HG03280 (cell line): ENCODE measurements around the gene FNIP2.
"Not testable (repeated sequence)": the region's sequence is repeated elsewhere in the genome, so short reads cannot be mapped to it uniquely, and the experiment has no call there.

Experiments used
- ATAC-seq: cut with Tn5 transposase; IDR thresholded peaks from one replicate; pipeline ENCODE4 v1.9.1; 2021; ENCODE audit warnings: mild to moderate bottlenecking, moderate library complexity; ENCODE audit not compliant: unreplicated experiment

FNIP2 gene

DNA sequence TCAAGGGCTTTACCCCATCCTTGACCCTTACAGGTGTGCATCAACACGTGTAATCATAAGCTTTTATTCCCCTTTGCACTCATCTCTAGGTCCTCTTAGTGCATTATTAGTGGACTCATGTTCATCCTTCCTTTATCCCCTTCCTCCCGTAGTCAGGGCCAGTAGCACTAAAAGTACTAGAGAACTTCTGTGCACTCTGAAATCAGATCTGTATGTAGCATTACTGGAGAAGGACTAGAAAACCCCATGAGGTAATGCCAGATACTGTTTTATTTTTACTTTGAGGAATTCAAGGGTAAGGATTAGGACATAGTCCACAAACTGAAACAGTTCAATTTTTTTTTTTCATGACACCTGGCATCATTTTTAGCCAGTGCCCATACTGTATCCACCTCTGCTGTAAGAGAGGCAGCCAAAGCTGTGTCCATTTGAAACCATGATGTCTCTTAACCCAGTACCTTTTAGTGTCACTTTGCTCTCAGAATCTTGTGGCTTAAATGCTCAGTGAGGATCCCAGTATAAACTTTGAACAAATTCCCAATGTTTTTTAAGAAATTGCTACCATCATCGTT is 134.7 kb downstream of the FNIP2 start:
- ATAC-seq, result no peak

DNA sequence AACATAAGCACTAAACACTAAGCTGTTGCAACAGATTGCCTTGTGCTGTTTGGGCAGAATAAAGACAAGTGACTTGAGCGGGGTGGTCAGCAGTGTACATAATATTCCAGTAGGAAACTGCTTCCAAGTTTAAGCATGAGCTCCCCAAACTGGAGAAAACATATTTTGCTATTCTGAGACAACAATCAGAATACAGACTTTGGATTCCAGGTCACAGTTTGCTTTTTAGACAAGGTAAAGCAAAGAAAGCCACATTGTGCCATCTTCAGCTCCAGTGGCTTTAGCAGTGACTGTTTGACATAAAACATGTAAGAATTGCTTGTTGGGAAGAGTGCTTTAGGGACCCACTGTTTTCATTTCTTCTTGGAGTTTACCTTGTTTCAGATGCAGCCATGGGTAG is 136.0 kb downstream of the FNIP2 start:
- ATAC-seq, result no peak

DNA sequence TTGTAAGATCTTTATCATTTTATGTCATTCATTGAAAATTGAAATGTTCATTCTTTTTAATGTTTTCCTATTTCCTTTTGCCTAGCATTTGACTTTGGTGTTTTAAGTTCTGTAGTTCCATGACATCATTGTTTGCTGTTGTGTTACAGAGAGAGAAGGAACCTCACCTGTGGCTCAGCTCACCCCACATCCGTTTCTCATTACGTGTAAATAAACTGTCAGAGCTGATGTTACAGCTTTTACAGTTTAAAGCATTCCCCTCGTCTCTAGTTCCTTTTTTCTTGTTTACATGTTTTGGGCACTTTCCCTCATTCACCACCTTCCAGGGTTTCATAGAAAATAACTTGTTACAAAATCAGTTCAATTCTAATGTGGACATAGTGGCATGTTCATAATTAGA is 137.2 kb downstream of the FNIP2 start:
- peak; percentile 78 for ATAC-seq

DNA sequence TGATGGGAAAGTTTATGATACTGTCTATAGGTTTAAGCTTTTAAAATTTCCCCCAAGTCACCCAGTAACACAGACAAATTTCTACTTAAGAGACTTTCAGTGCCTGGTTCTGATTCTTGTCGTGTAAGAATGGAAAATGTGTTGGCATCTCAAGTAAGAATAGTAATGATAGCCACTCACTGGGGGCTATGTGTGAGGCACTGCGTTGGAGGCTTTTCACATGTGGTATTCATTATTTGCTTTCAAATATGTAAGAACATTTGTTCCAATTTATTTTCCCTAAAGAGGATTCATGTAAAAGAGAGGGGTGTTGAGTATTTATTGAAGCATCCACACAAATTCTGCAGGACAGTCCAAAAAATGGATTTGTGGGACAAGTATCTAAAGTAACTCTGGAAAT is 143.6 kb downstream of the FNIP2 start:
- no peak for ATAC-seq

DNA sequence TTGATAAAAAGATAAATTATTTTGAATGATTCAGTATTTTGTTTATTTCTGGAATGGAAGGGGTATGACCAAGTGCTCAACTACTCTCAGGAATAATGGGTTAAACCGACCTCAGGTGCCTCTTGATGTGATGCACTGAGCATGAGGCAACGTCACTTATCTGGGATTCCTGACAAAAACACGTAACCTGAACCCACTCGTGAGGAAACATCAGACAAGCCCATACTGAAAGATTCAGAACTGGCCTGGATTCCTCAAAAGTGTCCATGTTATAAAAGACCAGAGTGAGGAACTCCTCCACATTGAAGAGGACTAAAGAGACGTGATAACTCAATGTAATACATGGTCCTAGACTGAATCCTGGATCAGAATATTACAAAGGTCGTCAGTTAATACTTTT is 144.0 kb downstream of the FNIP2 start:
- no peak for ATAC-seq

DNA sequence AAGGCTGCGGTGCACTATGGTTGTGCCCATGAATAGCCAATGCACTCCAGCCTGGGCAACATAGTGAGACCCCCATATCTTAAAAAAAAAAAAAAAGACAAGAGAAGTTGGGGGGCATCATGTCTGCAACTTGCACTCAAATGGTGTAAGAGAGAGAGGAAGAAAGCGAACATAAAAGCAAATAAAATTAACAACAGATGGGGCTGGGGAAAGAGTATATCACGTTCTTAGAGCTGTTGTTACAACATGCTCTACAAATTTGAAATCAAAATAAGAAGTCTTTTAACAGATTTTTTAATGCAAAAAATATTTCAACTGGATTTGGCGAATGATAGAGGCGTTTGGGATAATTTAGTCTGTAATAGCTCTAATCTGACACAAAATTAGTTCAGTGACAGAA is 144.9 kb downstream of the FNIP2 start:
- ATAC-seq, result no peak

DNA sequence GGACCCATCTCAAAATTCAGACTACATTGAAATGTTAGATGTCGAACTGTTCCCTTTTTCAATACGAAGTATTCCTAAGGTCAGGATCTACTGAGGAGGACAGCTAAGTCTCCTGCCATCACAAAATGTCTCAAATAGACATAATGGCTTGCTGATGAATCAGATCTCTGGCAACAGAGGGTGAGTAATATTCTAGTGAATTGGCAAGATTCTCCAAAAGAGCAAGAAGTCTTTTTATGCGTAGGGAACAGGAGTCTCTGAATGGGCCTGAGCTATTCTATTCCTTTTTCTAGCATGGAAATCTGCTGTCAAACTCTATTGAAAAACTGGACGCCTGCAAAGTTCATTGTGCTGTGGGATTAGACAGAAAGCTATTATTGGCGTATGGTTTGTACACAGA is 145.4 kb downstream of the FNIP2 start:
- ATAC-seq, result no peak

DNA sequence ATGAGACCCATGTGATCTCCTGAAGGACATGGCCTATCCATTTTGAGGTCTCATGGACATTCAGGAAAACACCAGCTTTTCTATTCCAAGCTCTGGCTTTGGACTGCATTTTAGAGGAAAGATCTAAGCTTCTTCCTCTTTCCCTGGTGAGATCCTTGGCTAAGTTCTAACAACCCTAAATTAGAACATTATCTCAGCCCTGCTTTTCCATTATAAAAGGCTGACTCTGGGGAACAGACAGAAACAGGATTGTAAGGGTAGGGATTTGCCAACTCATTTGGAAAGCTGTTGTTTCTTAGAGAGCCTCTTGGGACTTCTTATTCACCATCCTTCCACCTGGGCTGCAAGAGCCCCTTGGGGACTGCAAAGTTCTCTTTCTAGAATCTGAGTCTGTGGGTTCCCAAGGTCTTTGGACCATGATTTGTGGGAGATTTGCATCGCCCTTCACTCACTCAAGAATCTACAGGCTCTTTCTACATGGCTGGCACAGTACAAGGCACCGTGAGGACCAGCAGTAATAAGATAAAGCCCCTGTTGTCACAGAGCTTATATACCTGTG is 146.9 kb downstream of the FNIP2 start:
- ATAC-seq, result no peak

DNA sequence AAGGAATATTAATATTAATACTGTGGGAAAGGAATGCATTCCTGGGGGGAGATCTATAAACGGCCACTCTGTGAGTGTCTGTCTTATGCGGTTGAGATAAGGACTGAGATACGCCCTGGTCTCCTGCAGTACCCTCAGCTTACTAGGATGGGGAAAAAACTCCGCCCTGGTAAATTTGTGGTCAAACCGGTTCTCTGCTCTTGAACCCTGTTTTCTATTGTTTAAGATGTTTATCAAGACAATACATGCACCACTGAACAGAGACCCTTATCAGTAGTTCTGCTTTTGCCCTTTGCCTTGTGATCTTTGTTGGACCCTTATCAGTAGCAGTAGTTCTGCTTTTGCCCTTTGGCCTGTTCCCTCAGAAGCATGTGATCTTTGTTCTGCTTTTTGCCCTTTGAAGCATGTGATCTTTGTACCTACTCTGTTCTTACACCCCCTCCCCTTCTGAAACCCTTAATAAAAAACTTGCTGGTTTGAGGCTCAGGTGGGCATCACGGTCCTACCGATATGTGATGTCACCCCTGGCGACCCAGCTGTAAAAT is 151.7 kb downstream of the FNIP2 start:
- ATAC-seq, result not testable (repeated sequence)

DNA sequence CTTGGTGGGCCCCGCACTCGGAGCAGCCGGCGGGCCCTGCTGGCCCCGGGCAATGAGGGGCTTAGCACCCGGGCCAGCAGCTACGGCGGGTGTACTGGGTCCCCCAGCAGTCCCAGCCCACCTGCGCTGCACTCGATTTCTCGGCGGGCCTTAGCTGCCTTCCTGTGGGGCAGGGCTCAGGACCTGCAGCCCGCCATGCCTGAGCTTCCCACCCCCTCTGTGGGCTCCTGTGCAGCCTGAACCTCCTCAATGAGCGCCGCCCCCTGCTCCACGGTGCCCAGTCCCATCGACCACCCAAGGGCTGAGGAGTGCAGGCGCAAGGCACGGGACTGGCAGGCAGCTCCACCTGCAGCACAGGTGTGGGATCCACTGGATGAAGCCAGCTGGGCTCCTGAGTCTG is 158.9 kb downstream of the FNIP2 start:
- ATAC-seq, result not testable (repeated sequence)

DNA sequence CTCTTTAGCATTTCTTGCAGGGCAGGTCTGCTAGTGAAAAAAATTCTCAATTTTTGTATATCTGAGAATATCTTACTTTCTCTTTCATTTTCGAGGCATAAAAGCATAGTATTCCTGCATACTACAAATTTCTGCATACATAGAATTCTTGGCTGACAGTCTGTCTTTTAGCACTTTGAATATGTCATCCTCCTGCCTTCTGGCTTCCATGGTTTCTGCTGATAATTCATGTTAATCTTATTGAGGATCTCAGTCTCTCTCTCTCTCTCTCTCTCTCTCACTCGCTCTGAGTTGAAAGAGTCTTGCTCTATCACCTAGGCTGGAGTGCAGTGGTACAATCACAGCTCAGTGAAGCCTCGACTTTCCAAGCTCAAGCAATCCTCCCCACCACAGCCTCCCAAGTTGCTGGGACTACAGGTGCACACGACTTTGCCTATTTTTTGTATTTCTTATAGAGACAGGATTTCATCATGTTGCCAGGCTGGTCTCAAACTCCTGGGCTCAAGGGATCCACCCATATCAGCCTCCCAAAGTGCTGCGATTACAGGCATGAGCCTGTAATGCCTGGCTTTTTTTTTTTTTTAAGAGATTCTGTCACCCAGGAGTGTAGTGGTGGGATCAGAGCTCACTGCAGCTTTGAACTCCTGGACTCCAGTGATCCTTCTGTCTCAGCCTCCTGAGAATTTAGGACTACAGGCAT is 161.3 kb downstream of the FNIP2 start:
- ATAC-seq, result no peak

DNA sequence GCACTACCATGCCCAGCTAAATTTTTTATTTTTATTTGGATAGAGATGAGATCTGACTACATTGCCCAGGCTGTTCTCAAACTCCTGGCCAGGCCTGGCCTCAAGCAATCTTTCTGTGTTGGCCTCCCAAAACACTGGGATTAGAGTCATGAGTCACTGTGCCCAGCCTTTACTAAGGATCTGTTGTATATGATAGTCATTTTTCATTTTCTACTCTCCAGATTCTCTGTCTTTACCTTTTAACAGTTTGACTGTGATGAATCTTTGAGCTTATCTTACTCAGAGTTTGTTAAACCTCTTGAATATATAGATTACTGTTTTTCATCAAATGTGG is 161.8 kb downstream of the FNIP2 start:
- ATAC-seq, result no peak

DNA sequence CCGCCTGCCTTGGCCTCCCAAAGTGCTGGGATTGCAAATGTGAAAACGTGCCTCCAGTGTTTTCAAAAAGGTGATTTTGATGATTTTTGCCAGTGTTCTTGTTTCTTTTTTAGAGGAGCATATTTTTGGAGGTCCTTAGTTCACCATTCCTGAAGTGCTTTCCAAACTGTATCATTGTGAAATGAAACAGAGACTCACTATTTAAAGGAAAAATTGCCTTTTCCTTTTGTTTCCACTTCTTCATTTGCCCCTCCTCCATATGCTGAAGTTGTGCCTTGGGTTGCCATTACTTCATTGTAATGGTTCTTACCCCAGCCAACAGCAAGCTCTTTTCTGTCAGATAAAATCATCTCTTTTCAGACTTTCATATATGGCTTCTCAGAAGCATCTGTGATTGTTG is 164.4 kb downstream of the FNIP2 start:
- no peak for ATAC-seq

DNA sequence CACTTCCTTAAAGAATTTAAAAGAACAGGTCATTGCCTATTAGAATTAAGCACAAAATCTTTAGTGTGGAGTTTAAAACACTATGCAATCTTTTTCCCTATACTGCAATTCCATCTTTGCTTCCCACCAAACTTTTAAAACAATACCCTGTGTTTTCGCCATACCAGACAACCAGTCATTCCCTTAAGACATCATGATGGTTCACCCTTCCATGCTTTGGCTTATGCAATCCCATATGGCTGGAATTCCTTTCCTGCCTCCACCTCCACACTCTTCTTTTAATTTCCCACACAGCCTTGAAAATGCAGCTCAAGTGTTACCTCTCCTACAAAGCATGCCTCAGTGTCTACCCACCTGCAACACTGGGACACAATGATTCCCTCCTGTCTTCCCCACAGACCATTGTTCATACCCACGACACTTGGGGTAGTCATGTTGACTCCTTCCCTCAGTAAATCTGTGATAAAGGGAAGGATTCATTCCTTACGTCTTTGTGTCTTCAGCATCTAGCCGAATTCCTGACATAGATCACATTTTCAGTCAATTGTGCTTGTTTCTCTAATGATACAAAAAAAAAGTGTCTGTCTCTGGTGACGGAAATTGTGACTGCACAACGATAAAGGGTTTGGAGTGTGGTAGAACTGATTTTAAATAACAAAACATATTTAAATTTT is 166.3 kb downstream of the FNIP2 start:
- ATAC-seq, result no peak

DNA sequence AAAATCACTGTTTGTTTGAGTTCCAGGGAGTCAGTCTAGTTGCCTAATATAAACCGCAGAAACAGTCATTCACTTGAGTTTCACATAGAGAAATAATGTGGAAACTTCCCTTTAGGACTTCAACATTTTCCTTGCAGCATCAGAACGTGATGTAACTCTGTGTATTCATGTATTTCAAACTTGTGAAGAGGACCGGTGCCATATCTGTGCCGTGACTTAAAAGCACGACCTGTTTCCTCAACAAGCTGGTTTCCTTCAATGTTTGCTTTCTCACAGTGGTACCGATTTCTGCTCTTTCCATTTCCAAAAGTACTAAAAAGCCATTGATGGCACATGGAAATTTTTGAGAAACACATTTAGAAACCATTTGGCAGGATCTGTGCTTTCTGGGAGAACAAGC is 167.4 kb downstream of the FNIP2 start:
- no peak for ATAC-seq

DNA sequence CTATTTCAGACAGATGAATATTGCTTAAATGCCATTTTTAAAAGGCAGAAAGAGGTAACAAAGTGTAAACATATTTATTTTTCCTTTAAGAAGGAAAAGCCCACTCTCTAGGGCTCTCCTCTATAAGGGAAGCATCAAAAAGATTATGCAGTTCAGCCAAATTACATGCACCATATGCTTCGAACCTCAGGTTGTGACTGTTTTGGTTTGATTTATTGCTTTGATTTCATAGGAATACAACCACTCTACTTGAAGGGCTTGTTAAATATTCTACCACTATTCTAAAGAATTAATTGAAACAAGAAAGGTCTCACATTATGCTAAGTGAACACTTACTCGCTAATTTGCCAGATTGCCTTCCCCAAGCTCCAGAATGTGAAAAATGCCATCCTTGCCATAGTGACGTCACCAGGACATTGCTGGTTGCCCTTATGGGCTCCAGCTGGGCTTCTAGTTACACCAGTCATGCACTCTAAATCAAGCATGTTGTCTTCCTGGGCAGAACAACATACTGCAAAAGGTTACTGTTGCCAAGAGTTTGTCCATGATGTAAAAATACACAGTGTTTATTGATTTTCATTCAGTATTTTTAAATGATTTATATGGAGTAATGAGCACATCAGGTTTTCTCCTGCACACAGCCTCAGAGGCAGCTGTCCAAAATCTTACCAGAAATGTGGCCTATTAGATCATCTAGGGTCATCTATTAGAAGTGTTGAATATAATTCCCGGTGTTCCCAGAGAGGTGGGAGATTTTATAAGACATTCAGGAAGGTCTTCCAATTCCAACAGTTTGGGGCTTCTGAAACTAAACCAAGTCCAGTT is 169.6 kb downstream of the FNIP2 start:
- ATAC-seq, result no peak

DNA sequence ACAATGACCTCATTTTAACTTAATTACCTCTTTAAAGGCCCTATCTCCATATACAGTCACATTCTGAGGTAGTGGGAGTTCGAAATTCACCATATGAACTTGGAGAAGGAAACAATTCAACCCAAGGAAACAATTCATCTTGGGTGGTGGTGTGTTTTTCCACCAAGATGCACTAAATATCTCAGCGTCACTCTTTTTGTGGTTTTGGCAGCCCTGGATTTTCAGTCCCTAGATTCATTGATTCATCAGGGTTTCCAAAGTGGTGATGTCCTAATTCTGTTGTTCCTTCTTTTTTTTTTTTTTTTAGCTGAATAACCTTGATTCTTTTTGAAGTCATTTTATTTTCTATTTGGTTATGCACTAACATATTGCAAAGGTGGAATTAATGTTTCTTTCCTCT is 171.4 kb downstream of the FNIP2 start:
- ATAC-seq, result no peak

DNA sequence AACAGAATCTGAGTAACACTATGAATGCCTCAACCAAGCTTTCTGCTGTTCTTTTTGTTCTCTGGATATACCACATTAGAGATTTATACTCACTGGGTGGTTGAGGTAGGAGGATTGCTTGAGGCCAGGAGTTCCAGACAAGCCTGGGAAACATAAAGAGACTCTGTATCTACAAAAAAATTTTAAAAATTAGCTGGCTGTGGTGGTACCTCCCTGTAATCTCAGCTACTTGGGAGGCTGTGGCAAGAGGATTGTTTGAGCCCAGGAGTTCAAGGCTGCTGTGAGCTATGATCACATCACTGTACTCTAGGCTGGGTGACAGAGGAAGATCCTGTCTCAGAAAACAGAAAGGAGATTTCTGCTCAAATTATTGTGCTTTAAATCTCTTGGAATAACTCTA is 172.5 kb downstream of the FNIP2 start:
- ATAC-seq, result no peak

DNA sequence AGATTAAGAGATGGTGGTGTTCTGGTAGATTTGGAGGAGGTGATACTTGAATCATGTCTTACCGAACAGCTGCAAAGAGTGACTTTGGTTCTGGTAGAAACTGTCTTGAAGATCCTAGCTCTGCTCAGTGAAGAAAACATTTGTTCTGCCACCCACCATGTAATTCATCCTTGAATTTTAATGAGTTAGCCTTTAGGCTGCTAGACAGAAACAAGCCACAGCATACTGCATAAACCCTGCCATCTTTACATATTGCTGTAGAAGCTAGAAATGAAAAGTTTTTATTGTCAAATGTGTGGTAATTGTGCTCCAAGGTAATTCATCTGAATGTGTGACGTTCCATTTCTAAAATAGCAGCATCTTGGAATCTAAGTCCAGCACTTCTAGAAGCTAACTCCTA is 173.1 kb downstream of the FNIP2 start:
- ATAC-seq, result no peak

DNA sequence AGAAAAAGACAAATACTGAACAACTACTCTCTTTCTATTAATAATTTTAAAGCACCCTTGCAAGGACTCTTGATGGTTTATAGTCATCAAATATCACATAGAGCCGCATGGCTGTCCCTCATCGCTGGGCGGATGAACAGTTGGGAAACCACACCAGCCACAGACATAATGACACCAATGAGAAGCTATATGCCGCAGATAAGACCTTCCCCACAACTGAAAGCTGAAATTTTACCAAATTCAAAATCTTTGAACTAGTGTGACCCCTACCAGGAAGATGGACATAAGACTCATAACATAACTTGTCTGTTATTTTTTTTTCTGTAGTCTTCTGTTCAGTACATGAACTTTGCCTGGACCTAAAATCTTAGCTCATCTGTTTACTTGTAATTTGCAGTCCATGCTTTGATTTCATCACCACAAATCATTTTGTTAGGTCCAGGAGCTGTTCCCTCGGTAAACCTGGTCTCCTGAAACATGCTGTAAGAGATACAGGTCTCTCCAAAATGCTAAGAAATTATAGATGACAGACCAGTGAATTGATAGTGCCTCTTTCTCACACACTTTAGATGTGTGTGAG is 176.8 kb downstream of the FNIP2 start:
- ATAC-seq, result no peak

DNA sequence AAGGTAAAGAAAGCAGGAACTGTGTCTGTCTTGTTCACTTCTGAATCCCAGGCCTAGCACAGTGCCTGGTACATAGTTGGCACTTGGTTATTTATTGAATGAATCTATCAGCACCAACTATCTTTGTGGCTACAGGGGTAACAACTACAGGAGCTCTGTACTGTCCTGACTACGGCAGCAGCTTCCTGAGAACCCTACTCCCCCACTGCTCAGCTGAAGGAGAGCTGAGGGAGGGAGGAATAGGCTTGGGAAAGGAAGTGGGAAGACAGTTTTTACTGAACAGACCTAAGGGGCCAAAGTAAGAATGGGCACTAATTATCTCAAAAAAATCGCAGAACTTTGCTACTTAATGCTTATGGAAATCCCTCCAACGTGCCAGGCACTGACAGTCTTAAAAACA is 178.0 kb downstream of the FNIP2 start:
- no peak for ATAC-seq
